ENCODE data around the gene NHLRC4.
"Not testable (repeated sequence)": the region's sequence is repeated elsewhere in the genome, so short reads cannot be mapped to it uniquely, and the experiment has no call there.

The NHLRC4 gene

GRCh38 chr16:596736-597060 is 29.9 kb downstream of the NHLRC4 start:
- no peak for DNase-seq (ENCODE audit: low read depth in 1 of 2, low spot score in 1 of 2)

GRCh38 chr16:597655-598054 is 30.9 kb downstream of the NHLRC4 start:
- not testable (repeated sequence) for DNase-seq (ENCODE audit: low read depth in 1 of 2, low spot score in 1 of 2)

- DNase-seq (ENCODE audit: low read depth in 1 of 2, low spot score in 1 of 2) = no peak
Observed at GRCh38 chr16:598823-599739, 32.3 kb downstream of the NHLRC4 start.

GRCh38 chr16:600781-601180 is 34.0 kb downstream of the NHLRC4 start:
- no peak for DNase-seq (ENCODE audit: low read depth in 1 of 2, low spot score in 1 of 2)

- DNase-seq (ENCODE audit: low read depth in 1 of 2, low spot score in 1 of 2) = no peak
Observed at GRCh38 chr16:603933-604332, 37.1 kb downstream of the NHLRC4 start.

GRCh38 chr16:606656-607307 is 40.0 kb downstream of the NHLRC4 start:
- DNase-seq (ENCODE audit: low read depth in 1 of 2, low spot score in 1 of 2) = no peak

- DNase-seq (ENCODE audit: low read depth in 1 of 2, low spot score in 1 of 2) = no peak
Observed at GRCh38 chr16:608019-608418, 41.2 kb downstream of the NHLRC4 start.

- DNase-seq (ENCODE audit: low read depth in 1 of 2, low spot score in 1 of 2) = no peak
Observed at GRCh38 chr16:609316-609715, 42.5 kb downstream of the NHLRC4 start.

- no peak for DNase-seq (ENCODE audit: low read depth in 1 of 2, low spot score in 1 of 2)
Observed at GRCh38 chr16:609984-610383, 43.2 kb downstream of the NHLRC4 start.

- DNase-seq (ENCODE audit: low read depth in 1 of 2, low spot score in 1 of 2) = peak; percentile 31 to 36
Observed at GRCh38 chr16:610513-611381, 43.9 kb downstream of the NHLRC4 start.

GRCh38 chr16:615122-615521 is 48.3 kb downstream of the NHLRC4 start:
- no peak for DNase-seq (ENCODE audit: low read depth in 1 of 2, low spot score in 1 of 2)

- no peak for DNase-seq (ENCODE audit: low read depth in 1 of 2, low spot score in 1 of 2)
Observed at GRCh38 chr16:616733-617586, 50.2 kb downstream of the NHLRC4 start.

GRCh38 chr16:617855-618254 is 51.0 kb downstream of the NHLRC4 start:
- DNase-seq (ENCODE audit: low read depth in 1 of 2, low spot score in 1 of 2) = no peak
